Liver (tissue), 9 donors: ENCODE data around the gene CDSN. TPM values are rescaled to one million over a fixed set of nuclear protein-coding genes. Genes with fewer than 3 reads are reported as not detected.

Source experiments
- DNase-seq: peaks from one replicate; pipeline ENCODE4 v3.0.0-alpha.2; 2017; ENCODE audit warnings: low spot score
- H3K27ac ChIP-seq, 2 donors: one replicate each; pipeline ENCODE4 v1.7.0; 2013; ENCODE audit warnings: inconsistent platforms in 2 of 2, low read length in 2 of 2, control low read depth in 1 of 2, low read depth in 1 of 2, mild to moderate bottlenecking in 1 of 2
- H3K27me3 ChIP-seq, 4 donors: one replicate each; pipeline versions ENCODE4 v1.6.1 to v1.7.0; 2013; ENCODE audit warnings: low read length in 3 of 4, inconsistent platforms in 1 of 4, mild to moderate bottlenecking in 1 of 4, moderate library complexity in 1 of 4; ENCODE audit not compliant: control insufficient read depth in 4 of 4, insufficient read depth in 4 of 4
- H3K36me3 ChIP-seq, 4 donors: one replicate each; pipeline versions ENCODE4 v1.6.1 to v1.7.0; 2013; ENCODE audit warnings: low read length in 3 of 4, mild to moderate bottlenecking in 3 of 4, low read depth in 1 of 4, moderate library complexity in 1 of 4; ENCODE audit not compliant: control insufficient read depth in 4 of 4, insufficient read depth in 3 of 4
- H3K4me1 ChIP-seq, 4 donors: one replicate each; pipeline versions ENCODE4 v1.6.1 to v1.7.0; 2013; ENCODE audit warnings: low read length in 3 of 4, mild to moderate bottlenecking in 3 of 4, moderate library complexity in 1 of 4; ENCODE audit not compliant: control insufficient read depth in 4 of 4, insufficient read depth in 4 of 4
- H3K4me3 ChIP-seq, 3 donors: one replicate each; pipeline versions ENCODE4 v1.6.1 to v1.7.0; 2013; ENCODE audit warnings: low read length in 3 of 3, control low read depth in 1 of 3, low read depth in 1 of 3, mild to moderate bottlenecking in 1 of 3
- H3K9ac ChIP-seq, 2 donors: one replicate each; pipeline ENCODE4 v1.7.0; 2013; ENCODE audit warnings: low read length in 2 of 2, mild to moderate bottlenecking in 2 of 2, moderate library complexity in 2 of 2, control low read depth in 1 of 2, low read depth in 1 of 2
- H3K9me3 ChIP-seq, 4 donors: one replicate each; pipeline versions ENCODE4 v1.6.1 to v1.7.0; 2013; ENCODE audit warnings: low read length in 3 of 4; ENCODE audit not compliant: control insufficient read depth in 4 of 4
- EGR1 ChIP-seq, 2 donors: IDR thresholded peaks; 2 replicates each; pipeline ENCODE4 v1.6.1; 2016 to 2018; ENCODE audit warnings: antibody characterized with exemption in 2 of 2, low read depth in 2 of 2
- FOXA1 ChIP-seq: IDR thresholded peaks from 2 replicates; pipeline ENCODE4 v1.6.1; 2016; ENCODE audit warnings: antibody characterized with exemption
- FOXA2 ChIP-seq: IDR thresholded peaks from 2 replicates; pipeline ENCODE4 v1.6.1; 2016; ENCODE audit warnings: antibody characterized with exemption
- GABPA ChIP-seq, 2 donors: IDR thresholded peaks in 1 of 2; conservative IDR thresholded peaks in 1 of 2; 2 replicates each; pipeline ENCODE4 v1.6.1; 2016; ENCODE audit warnings: antibody characterized with exemption in 2 of 2, mild to moderate bottlenecking in 1 of 2, moderate library complexity in 1 of 2
- HNF4A ChIP-seq, 2 donors: conservative IDR thresholded peaks; 2 replicates each; pipeline ENCODE4 v1.6.1; 2016; ENCODE audit warnings: antibody characterized with exemption in 2 of 2, mild to moderate bottlenecking in 2 of 2
- HNF4G ChIP-seq: IDR thresholded peaks from 2 replicates; pipeline ENCODE4 v1.6.1; 2016; ENCODE audit warnings: antibody characterized with exemption
- JUND ChIP-seq, 2 donors: IDR thresholded peaks; 2 replicates each; pipeline ENCODE4 v1.6.1; 2016; ENCODE audit warnings: antibody characterized with exemption in 2 of 2
- NR2F2 ChIP-seq: IDR thresholded peaks from 2 replicates; pipeline ENCODE4 v1.6.1; 2016; ENCODE audit warnings: antibody characterized with exemption
- RAD21 ChIP-seq, 2 donors: IDR thresholded peaks; 2 replicates each; pipeline ENCODE4 v1.6.1; 2016; ENCODE audit warnings: antibody characterized with exemption in 2 of 2, mild to moderate bottlenecking in 2 of 2
- RXRA ChIP-seq, 2 donors: IDR thresholded peaks; 2 replicates each; pipeline ENCODE4 v1.6.1; 2017 to 2018; ENCODE audit warnings: antibody characterized with exemption in 2 of 2, mild to moderate bottlenecking in 1 of 2
- TAF1 ChIP-seq: conservative IDR thresholded peaks from 2 replicates; pipeline ENCODE4 v1.6.1; 2016; ENCODE audit warnings: antibody characterized with exemption, mild to moderate bottlenecking
- YY1 ChIP-seq: IDR thresholded peaks from 2 replicates; pipeline ENCODE4 v1.6.1; 2016; ENCODE audit warnings: antibody characterized with exemption, mild to moderate bottlenecking
- whole genome bisulfite sequencing: extraction: QIAGEN DNeasy Blood & Tissue Kit; methylation state at CpG from one replicate; pipeline ENCODE4 v1.1.7; 2013; 5-methylcytosine and 5-hydroxymethylcytosine counted together
- polyA plus RNA-seq, 2 donors: library from polyadenylated mRNA; stranded (reverse) in 1 of 2; unstranded in 1 of 2; fragments of 200-250 nt in 1 of 2; fragments of >200 nt in 1 of 2; fragmentation: Nextera tagmentation in 1 of 2; extraction: Ambion mirVana in 1 of 2; gene quantifications; one replicate each; pipeline versions ENCODE4 v1.2.1 to v1.2.3, GENCODE V29; 2013 to 2015
- total RNA-seq, 2 donors: library from RNA; depleted of rRNA; stranded (reverse); fragments of >200 nt; gene quantifications; one replicate each; pipeline ENCODE4 v1.2.3, GENCODE V29; 2014
- TF ChIP-seq, protein P1 (sequence below): IDR thresholded peaks from 2 replicates; pipeline ENCODE4 v1.6.1; 2016; ENCODE audit warnings: antibody characterized with exemption
- TF ChIP-seq, protein P2 (sequence below): IDR thresholded peaks from 2 replicates; pipeline ENCODE4 v1.6.1; 2016; ENCODE audit warnings: antibody characterized with exemption
- TF ChIP-seq, protein P3 (sequence below): fragments of 150-350 bp; IDR thresholded peaks from 2 replicates; pipeline ENCODE4 v1.5.1; 2017; ENCODE audit warnings: improper control_type of control experiment, low read depth, low read length; ENCODE audit not compliant: missing input control
- donor health status: healthy.
- donor health status: healthy.
- donor health status: healthy.
- donor health status: healthy.
- donor health status: healthy.

The CDSN gene
- total and polyA plus RNA-seq, 4 donors = not detected

DNA sequence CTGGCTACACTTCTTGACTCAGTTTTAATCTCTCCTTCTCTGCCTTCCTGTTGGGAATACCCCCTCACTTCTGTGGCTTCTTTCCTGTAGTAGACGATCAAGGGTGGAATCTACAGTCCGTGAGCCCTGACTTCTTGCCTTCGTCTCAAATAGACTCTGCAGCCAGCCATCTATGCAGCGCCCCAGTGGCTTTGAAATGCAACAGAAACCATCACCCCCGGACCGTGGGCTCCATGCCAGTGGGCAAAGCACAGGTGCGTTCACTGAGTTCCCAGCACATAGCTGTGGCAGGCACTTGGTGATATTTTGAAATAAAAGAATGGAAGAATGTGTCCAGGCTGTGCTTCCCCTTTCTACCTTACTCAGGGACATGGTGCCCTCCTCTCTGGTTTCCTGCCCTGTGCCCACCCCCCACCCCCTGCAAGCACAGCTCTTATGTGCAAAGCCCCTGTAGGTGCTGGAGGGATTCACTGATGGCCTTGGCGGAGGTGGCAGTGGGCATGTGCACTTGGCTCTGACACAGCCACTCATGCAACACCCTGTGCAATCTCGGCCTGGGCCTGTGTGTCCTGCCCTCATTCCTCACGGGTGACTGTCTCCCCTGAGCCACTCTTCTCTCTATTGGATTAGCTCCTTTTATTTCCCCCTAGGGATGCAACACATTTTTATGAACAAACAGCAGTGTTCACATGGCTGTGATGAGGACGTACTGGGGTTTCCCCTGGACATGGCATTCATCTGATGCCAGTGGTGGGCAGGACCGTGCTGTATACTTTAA is 5.5 kb upstream of the CDSN start:
- WGBS = 74% methylated on average over 12 of the region's 12 CpGs
- Histone ChIP-seq H3K4me3 (no peak overlapping the region), H3K27me3 (no peaks in the 10 kb centered on the region), H3K27ac (no peak overlapping the region), H3K9ac (no peak overlapping the region), H3K9me3 (no peaks in the 10 kb centered on the region), H3K4me1 (no peaks in the 10 kb centered on the region), H3K36me3 (no peaks in the 10 kb centered on the region)
- no peak for TF ChIP-seq HNF4G
- TF ChIP-seq YY1 = no peak
- TF ChIP-seq GABPA (IDR thresholded peaks at IDR 0.05 in 1 of 2, conservative IDR thresholded peaks at IDR 0.05 in 1 of 2) = no peak
- no peak for TF ChIP-seq TAF1
- TF ChIP-seq FOXA2 = no peak
- no peak for TF ChIP-seq EGR1 (IDR thresholded peaks at IDR 0.05; ENCODE audit: low read depth in 2 of 2)
- no peak for TF ChIP-seq FOXA1
- TF ChIP-seq HNF4A (conservative IDR thresholded peaks at IDR 0.05) = no peak
- TF ChIP-seq NR2F2 = no peak
- no peak for TF ChIP-seq JUND (IDR thresholded peaks at IDR 0.05)
- TF ChIP-seq, protein P1, sequence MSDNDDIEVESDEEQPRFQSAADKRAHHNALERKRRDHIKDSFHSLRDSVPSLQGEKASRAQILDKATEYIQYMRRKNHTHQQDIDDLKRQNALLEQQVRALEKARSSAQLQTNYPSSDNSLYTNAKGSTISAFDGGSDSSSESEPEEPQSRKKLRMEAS = no peak
- DNase-seq = no peak

DNA sequence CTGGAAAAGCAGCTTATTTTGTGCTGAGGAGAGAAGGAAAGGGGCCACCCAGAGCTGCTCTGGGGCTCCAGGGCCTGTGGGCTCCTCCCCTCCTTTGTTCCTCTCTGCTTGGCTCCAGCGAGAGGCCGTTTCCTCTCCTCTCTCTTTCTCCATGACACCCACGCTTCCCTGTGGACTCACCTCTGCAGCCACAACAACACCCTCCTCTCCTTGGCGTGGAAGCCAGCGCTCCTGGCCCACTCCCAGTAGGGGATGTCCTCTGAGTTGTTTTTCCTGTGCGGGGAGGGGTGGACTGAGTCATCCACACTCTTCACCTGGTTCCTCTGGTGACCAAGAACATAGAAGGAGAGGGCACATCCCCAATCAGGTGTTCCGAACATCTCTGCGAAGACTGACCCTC is 4.9 kb upstream of the CDSN start:
- H3K27ac ChIP-seq = no peak overlapping the region
- no peaks in the 10 kb centered on the region for H3K27me3 ChIP-seq
- no peak overlapping the region for H3K9ac ChIP-seq
- H3K4me1 ChIP-seq = no peaks in the 10 kb centered on the region
- 63% methylated on average over 8 of the region's 8 CpGs for WGBS
- TF ChIP-seq, protein P2, sequence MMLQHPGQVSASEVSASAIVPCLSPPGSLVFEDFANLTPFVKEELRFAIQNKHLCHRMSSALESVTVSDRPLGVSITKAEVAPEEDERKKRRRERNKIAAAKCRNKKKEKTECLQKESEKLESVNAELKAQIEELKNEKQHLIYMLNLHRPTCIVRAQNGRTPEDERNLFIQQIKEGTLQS = no peak
- TF ChIP-seq, protein P1 = no peak
- no peak for TF ChIP-seq RAD21 (IDR thresholded peaks at IDR 0.05)
- TF ChIP-seq RXRA (IDR thresholded peaks at IDR 0.05) = no peak
- no peak for TF ChIP-seq NR2F2
- TF ChIP-seq, protein P3, sequence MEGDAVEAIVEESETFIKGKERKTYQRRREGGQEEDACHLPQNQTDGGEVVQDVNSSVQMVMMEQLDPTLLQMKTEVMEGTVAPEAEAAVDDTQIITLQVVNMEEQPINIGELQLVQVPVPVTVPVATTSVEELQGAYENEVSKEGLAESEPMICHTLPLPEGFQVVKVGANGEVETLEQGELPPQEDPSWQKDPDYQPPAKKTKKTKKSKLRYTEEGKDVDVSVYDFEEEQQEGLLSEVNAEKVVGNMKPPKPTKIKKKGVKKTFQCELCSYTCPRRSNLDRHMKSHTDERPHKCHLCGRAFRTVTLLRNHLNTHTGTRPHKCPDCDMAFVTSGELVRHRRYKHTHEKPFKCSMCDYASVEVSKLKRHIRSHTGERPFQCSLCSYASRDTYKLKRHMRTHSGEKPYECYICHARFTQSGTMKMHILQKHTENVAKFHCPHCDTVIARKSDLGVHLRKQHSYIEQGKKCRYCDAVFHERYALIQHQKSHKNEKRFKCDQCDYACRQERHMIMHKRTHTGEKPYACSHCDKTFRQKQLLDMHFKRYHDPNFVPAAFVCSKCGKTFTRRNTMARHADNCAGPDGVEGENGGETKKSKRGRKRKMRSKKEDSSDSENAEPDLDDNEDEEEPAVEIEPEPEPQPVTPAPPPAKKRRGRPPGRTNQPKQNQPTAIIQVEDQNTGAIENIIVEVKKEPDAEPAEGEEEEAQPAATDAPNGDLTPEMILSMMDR = no peak
- TF ChIP-seq JUND (IDR thresholded peaks at IDR 0.05) = no peak
- no peak for TF ChIP-seq TAF1
- TF ChIP-seq HNF4A (conservative IDR thresholded peaks at IDR 0.05) = no peak
- TF ChIP-seq YY1 = no peak
- TF ChIP-seq FOXA2 = no peak
- TF ChIP-seq HNF4G = no peak
- TF ChIP-seq GABPA (IDR thresholded peaks at IDR 0.05 in 1 of 2, conservative IDR thresholded peaks at IDR 0.05 in 1 of 2) = no peak
- H3K4me3 ChIP-seq = no peak overlapping the region
- no peaks in the 10 kb centered on the region for H3K9me3 ChIP-seq
- H3K36me3 ChIP-seq = no peaks in the 10 kb centered on the region
- no peak for DNase-seq
